GM12873 (cell line): ENCODE results near the gene MYO5C.

ENCODE experiments used
- CTCF ChIP-seq: IDR thresholded peaks from 2 replicates; pipeline ENCODE4 v1.5.1; 2012; ENCODE audit warnings: low read depth, mild to moderate bottlenecking, moderate library complexity, low read length, control low read depth; ENCODE audit not compliant: insufficient read depth; ENCODE audit errors: missing control alignments

Gene MYO5C

GRCh38 chr15:52146776-52147175, 148.8 kb downstream of the MYO5C start:
- no peak for TF ChIP-seq CTCF

- TF ChIP-seq CTCF: no peak
Measured at GRCh38 chr15:52146261-52146660, 149.3 kb downstream of the MYO5C start.

GRCh38 chr15:52144656-52145178, 150.9 kb downstream of the MYO5C start:
- TF ChIP-seq CTCF: no peak

DNA sequence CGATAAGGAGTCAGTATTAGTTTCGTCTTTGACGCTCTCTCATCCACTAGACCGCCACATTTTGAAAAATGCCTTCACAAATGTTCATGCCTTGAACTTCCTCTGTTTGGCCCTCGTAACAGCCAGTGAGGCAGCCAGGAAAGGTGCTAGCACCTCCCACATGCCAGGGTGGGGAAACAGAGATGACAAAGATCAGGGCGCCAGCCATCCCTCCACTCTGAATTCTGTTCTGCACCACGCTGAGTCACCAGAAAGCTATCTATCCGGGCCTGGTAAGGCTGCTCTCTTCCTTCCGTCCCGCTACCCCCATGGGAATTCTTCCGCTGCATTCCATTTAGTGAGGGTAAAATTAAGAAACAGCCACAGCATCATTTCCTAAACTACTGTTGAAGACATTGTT, 151.7 kb downstream of the MYO5C start:
- TF ChIP-seq CTCF: no peak
